NT2/D1 (cell line): ENCODE data around the gene IFIH1.

Source experiments
- SUZ12 ChIP-seq: IDR thresholded peaks from 2 replicates; pipeline ENCODE4 v1.6.1; 2011; ENCODE audit not compliant: insufficient read length, insufficient read depth; ENCODE audit errors: extremely low read depth
- YY1 ChIP-seq: IDR thresholded peaks from 2 replicates; pipeline ENCODE4 v1.6.1; 2011; ENCODE audit not compliant: insufficient read length, insufficient read depth
- ZNF274 ChIP-seq: IDR thresholded peaks from 2 replicates; pipeline ENCODE4 v1.6.1; 2011; ENCODE audit warnings: mild to moderate bottlenecking, low read depth, low read length

DNA sequence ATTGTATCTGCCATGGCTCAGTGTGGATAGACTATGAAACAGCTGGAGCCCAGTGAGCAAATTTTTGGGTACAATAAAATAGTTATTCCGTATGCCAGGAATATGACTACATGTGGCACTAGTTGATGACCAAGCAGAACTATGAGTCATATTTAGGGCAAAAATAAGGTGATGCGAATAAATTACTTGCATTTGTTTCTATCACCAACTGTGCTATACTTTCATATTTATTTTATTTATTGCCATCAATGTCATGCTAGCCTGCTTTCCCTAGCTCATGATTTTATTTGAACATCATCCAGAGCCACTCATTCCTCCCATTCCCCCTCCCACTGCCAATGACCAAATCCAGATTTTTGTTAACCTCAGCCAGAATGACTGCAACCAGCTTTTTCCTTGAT, 61.9 kb downstream of the IFIH1 start:
- TF ChIP-seq ZNF274 (no peak), YY1 (no peak), SUZ12 (no peak)
